Fibroblast of skin of right biceps (primary cell): Measurements from ENCODE around the gene MARVELD1.
"Not testable (repeated sequence)": the region's sequence is repeated elsewhere in the genome, so short reads cannot be mapped to it uniquely, and the experiment has no call there.

Experiments
- DNase-seq: peaks from one replicate; pipeline ENCODE4 v3.0.0-alpha.2; 2013

The MARVELD1 gene

GRCh38 chr10:97713339-97713825 lies at the start of gene MARVELD1:
TSS of gene MARVELD1 (plus strand) at chr10:97713730. CDS start at chr10:97713877, 147 bp downstream.
- peak; percentile 92 for DNase-seq

GRCh38 chr10:97664282-97664850 lies 49.2 kb upstream of the MARVELD1 start:
- DNase-seq = no peak

GRCh38 chr10:97666992-97667391 lies 46.5 kb upstream of the MARVELD1 start:
- no peak for DNase-seq

- DNase-seq = no peak
Measured at GRCh38 chr10:97667463-97667862, 46.1 kb upstream of the MARVELD1 start.

GRCh38 chr10:97669571-97669970 lies 44.0 kb upstream of the MARVELD1 start:
- DNase-seq = no peak

GRCh38 chr10:97673736-97674525 lies 39.6 kb upstream of the MARVELD1 start:
- DNase-seq = peak; percentile 80

- DNase-seq = no peak
Measured at GRCh38 chr10:97675222-97675621, 38.3 kb upstream of the MARVELD1 start.

- peak; percentile 52 for DNase-seq
Measured at GRCh38 chr10:97676770-97677581, 36.6 kb upstream of the MARVELD1 start.

GRCh38 chr10:97679594-97679993 lies 33.9 kb upstream of the MARVELD1 start:
- no peak for DNase-seq

GRCh38 chr10:97682042-97682441 lies 31.5 kb upstream of the MARVELD1 start:
- no peak for DNase-seq

- peak; percentile 76 for DNase-seq
Measured at GRCh38 chr10:97683556-97684367, 29.8 kb upstream of the MARVELD1 start.

GRCh38 chr10:97684368-97684713 lies 29.2 kb upstream of the MARVELD1 start:
- not testable (repeated sequence) for DNase-seq

- DNase-seq = peak; percentile 6
Measured at GRCh38 chr10:97684866-97685394, 28.6 kb upstream of the MARVELD1 start.

GRCh38 chr10:97685395-97685958 lies 28.1 kb upstream of the MARVELD1 start:
- DNase-seq = peak; percentile 28

GRCh38 chr10:97686301-97686961 lies 27.1 kb upstream of the MARVELD1 start:
- no peak for DNase-seq

GRCh38 chr10:97686962-97687784 lies 26.4 kb upstream of the MARVELD1 start, which contains the start of gene AVPI1:
TSS of gene AVPI1 (minus strand) at chr10:97687241. CDS start at chr10:97679905, 7,336 bp downstream.
- peak; percentile 98 for DNase-seq

- peak; percentile 49 for DNase-seq
Measured at GRCh38 chr10:97687785-97688781, 25.4 kb upstream of the MARVELD1 start.

GRCh38 chr10:97689559-97690020 lies 23.9 kb upstream of the MARVELD1 start:
- peak; percentile 97 for DNase-seq

- no peak for DNase-seq
Measured at GRCh38 chr10:97690133-97690532, 23.4 kb upstream of the MARVELD1 start.
